ENCODE data around the gene CMC4.
A peak's percentile ranks its signal among the peaks of the same experiment; 100 is the strongest.

CMC4 gene

DNA sequence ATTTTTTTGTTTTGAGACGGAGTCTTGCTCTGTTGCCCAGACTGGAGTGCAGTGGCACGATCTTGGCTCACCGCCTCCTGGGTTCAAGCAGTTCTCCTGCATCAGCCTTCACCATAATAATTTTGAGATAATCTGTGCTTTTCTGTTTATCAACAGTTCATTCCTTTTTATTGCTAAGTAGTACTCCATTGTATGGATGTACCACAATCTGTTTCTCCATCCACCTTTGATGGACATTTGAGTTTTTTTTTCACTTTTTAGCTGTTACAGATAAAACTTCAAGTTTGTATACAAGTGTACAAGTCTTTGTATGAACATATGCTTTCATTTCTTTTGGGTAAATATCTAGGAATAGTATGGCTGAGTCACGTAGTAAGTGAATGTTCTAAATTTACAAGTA is 35.2 kb downstream of the CMC4 start:
- no peaks in the 10 kb centered on the region for H3K36me3 ChIP-seq (ENCODE audit: control insufficient read depth, insufficient read depth, low read length)

DNA sequence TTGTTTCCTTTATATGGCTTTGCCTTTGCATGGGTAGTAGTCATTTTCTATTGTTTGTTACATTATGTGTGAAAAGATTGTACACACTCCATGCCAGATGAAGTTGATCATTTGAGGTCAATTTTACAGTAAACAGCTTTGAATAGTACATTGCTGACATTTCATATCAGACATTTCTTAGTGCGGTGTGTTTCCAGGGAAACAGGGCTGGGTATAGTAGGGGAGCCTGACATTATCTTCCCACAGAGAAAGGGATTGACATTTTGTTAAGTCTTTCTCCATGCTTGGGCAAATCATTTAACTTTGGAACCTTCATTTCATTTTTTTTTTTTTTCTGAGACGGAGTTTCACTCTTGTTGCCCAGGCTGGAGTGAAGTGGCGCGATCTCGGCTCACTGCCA is 39.3 kb downstream of the CMC4 start:
- no peak for DNase-seq (ENCODE audit: extremely low read depth, insufficient read length)
- Histone ChIP-seq H3K4me3 (replicated peaks; ENCODE audit: low read depth, low read length) (no peak overlapping the region), H3K36me3 (ENCODE audit: control insufficient read depth, insufficient read depth, low read length) (no peaks in the 10 kb centered on the region), H3K27me3 (replicated peaks; ENCODE audit: control insufficient read depth, insufficient read depth, low read length) (no peaks in the 10 kb centered on the region)
- TF ChIP-seq, protein P1, sequence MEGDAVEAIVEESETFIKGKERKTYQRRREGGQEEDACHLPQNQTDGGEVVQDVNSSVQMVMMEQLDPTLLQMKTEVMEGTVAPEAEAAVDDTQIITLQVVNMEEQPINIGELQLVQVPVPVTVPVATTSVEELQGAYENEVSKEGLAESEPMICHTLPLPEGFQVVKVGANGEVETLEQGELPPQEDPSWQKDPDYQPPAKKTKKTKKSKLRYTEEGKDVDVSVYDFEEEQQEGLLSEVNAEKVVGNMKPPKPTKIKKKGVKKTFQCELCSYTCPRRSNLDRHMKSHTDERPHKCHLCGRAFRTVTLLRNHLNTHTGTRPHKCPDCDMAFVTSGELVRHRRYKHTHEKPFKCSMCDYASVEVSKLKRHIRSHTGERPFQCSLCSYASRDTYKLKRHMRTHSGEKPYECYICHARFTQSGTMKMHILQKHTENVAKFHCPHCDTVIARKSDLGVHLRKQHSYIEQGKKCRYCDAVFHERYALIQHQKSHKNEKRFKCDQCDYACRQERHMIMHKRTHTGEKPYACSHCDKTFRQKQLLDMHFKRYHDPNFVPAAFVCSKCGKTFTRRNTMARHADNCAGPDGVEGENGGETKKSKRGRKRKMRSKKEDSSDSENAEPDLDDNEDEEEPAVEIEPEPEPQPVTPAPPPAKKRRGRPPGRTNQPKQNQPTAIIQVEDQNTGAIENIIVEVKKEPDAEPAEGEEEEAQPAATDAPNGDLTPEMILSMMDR (IDR thresholded peaks at IDR 0.05; ENCODE audit: insufficient read depth, low read length, poor library complexity, severe bottlenecking): no peak

More for the DNA sequence above, 35.2 kb downstream of the CMC4 start:
- Histone ChIP-seq H3K27me3 (replicated peaks; ENCODE audit: control insufficient read depth, insufficient read depth, low read length) (no peaks in the 10 kb centered on the region), H3K4me3 (replicated peaks; ENCODE audit: low read depth, low read length) (no peak overlapping the region)
- no peak for DNase-seq (ENCODE audit: extremely low read depth, insufficient read length)
- TF ChIP-seq, protein P1 (IDR thresholded peaks at IDR 0.05; ENCODE audit: insufficient read depth, low read length, poor library complexity, severe bottlenecking): no peak

- Histone ChIP-seq H3K36me3 (ENCODE audit: control insufficient read depth, insufficient read depth, low read length) (no peaks in the 10 kb centered on the region), H3K27me3 (replicated peaks; ENCODE audit: control insufficient read depth, insufficient read depth, low read length) (no peaks in the 10 kb centered on the region), H3K4me3 (replicated peaks; ENCODE audit: low read depth, low read length) (no peak overlapping the region)
- DNase-seq (ENCODE audit: extremely low read depth, insufficient read length): no peak
- TF ChIP-seq, protein P1 (IDR thresholded peaks at IDR 0.05; ENCODE audit: insufficient read depth, low read length, poor library complexity, severe bottlenecking): no peak
Observed at GRCh38 chrX:155028877-155029291, 42.1 kb downstream of the CMC4 start.

GRCh38 chrX:155028129-155028528 is 42.8 kb downstream of the CMC4 start:
- TF ChIP-seq, protein P1 (IDR thresholded peaks at IDR 0.05; ENCODE audit: insufficient read depth, low read length, poor library complexity, severe bottlenecking): peak; percentile 27
- Histone ChIP-seq H3K4me3 (replicated peaks; ENCODE audit: low read depth, low read length) (peak overlapping the region; percentile 78), H3K27me3 (replicated peaks; ENCODE audit: control insufficient read depth, insufficient read depth, low read length) (no peaks in the 10 kb centered on the region), H3K36me3 (ENCODE audit: control insufficient read depth, insufficient read depth, low read length) (no peaks in the 10 kb centered on the region)
- no peak for DNase-seq (ENCODE audit: extremely low read depth, insufficient read length)

DNA sequence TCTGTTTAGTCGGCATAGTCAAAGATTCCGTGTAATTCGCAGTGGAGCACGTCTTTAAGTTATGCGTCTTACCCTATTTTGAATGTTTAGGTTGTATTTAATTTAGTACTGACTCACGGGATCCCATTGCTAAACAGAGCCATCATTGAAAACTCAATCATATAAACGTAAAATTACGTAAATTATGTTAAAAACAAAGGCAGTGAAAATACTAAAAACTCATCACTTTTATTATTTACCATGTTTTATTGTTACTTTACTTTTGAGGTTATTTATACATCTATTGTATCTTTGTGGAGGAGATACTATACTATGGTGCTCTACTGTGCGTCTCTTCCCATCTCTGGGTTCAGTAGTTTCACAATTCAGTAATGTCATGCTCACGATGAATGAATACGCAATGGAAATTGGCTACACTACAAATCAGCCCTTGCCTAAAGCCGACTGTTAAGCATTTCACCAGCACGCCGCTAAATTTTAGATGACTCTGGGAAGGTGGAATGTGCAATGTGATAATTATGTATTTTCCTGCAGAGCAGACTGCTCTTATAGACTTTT is 43.3 kb downstream of the CMC4 start:
- TF ChIP-seq, protein P1 (IDR thresholded peaks at IDR 0.05; ENCODE audit: insufficient read depth, low read length, poor library complexity, severe bottlenecking): no peak
- no peak for DNase-seq (ENCODE audit: extremely low read depth, insufficient read length)
- H3K4me3 ChIP-seq (replicated peaks; ENCODE audit: low read depth, low read length): peak overlapping the region; percentile 78
- no peaks in the 10 kb centered on the region for H3K27me3 ChIP-seq (replicated peaks; ENCODE audit: control insufficient read depth, insufficient read depth, low read length)
- H3K36me3 ChIP-seq (ENCODE audit: control insufficient read depth, insufficient read depth, low read length): no peaks in the 10 kb centered on the region

Measured in GM06990 (cell line).